ENCODE data around the gene AKT1S1.

Gene AKT1S1

GRCh38 chr19:49840321-49840720 lies 36.8 kb downstream of the AKT1S1 start:
- H3K27me3 ChIP-seq (replicated peaks in 2 of 5; ENCODE audit: control insufficient read depth in 4 of 5, insufficient read depth in 5 of 5, low read length in 4 of 5), result no peaks in the 10 kb centered on the region
- no peak for DNase-seq
- no peaks in the 10 kb centered on the region for H3K9me3 ChIP-seq (ENCODE audit: control extremely low read depth in 1 of 5, control insufficient read depth in 4 of 5, insufficient read depth in 2 of 5, low read depth in 1 of 5, low read length in 4 of 5)
- H3K36me3 ChIP-seq (ENCODE audit: control insufficient read depth in 4 of 4, insufficient read depth in 4 of 4, low read length in 3 of 4), result peaks cover 14 to 53% (median 44%) of the 10 kb centered on the region in 4 experiments
- POLR2A ChIA-PET, result no interaction called here
- WGBS (ENCODE audit: insufficient coverage), result 97% methylated on average over 11 of the region's 11 CpGs
- CTCF ChIA-PET, result no interaction called here
- H3K4me3 ChIP-seq (ENCODE audit: control insufficient read depth in 1 of 7, extremely low read depth in 1 of 7, insufficient read depth in 4 of 7, low read depth in 2 of 7, low read length in 6 of 7), result no peak overlapping the region
- no peaks in the 10 kb centered on the region for H3K4me1 ChIP-seq (ENCODE audit: control extremely low read depth in 1 of 4, control insufficient read depth in 4 of 4, insufficient read depth in 4 of 4, low read length in 3 of 4)
- no peak overlapping the region for H3K27ac ChIP-seq (ENCODE audit: insufficient read depth in 1 of 2, low read depth in 1 of 2, low read length in 2 of 2, poor library complexity in 1 of 2, severe bottlenecking in 2 of 2)

- ChIA-PET CTCF (no interaction called here), POLR2A (no interaction called here)
- 100% methylated on average over 8 of the region's 11 CpGs for whole genome bisulfite sequencing (ENCODE audit: insufficient coverage)
- no peaks in the 10 kb centered on the region for H3K27me3 ChIP-seq (replicated peaks in 2 of 5; ENCODE audit: control insufficient read depth in 4 of 5, insufficient read depth in 5 of 5, low read length in 4 of 5)
- no peak overlapping the region for H3K27ac ChIP-seq (ENCODE audit: insufficient read depth in 1 of 2, low read depth in 1 of 2, low read length in 2 of 2, poor library complexity in 1 of 2, severe bottlenecking in 2 of 2)
- H3K4me3 ChIP-seq (ENCODE audit: control insufficient read depth in 1 of 7, extremely low read depth in 1 of 7, insufficient read depth in 4 of 7, low read depth in 2 of 7, low read length in 6 of 7), result no peak overlapping the region
- DNase-seq, result no peak
- H3K36me3 ChIP-seq (ENCODE audit: control insufficient read depth in 4 of 4, insufficient read depth in 4 of 4, low read length in 3 of 4), result peaks cover 17 to 59% (median 48%) of the 10 kb centered on the region in 4 experiments
- no peaks in the 10 kb centered on the region for H3K9me3 ChIP-seq (ENCODE audit: control extremely low read depth in 1 of 5, control insufficient read depth in 4 of 5, insufficient read depth in 2 of 5, low read depth in 1 of 5, low read length in 4 of 5)
- no peaks in the 10 kb centered on the region for H3K4me1 ChIP-seq (ENCODE audit: control extremely low read depth in 1 of 4, control insufficient read depth in 4 of 4, insufficient read depth in 4 of 4, low read length in 3 of 4)
Observed at GRCh38 chr19:49839713-49840112, 37.4 kb downstream of the AKT1S1 start.

DNA sequence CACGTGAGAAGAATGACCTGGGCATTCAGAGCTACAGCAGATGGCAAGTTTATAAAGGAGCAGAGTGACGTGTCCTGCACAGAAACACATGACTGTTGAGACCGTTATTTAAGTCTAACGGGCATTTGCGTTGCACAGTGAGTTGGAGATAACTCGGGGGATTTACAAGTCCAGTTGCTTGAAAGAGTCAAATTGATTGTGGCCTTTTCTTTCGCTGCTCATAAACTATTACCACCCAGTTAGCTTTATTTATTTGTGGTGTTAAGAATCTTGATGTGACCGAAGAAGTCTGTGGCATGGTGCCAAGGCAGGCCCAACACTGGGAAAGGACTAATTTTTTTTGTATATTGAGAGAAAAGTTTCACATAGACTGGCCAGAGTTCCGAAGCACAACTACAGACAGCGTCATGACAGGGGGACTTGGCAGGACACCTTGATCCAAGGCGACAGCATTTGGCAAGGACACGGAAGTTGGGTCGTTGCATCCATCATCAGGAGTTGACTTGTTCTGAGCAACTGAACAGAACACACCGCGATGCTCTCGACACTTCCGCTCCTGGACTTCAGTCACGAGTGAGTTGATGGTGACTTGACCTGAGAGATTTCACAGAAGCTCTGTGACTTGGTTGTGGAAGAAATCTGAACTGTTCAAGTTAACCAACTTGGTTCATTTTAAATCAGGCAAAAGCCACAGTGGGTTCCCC lies 38.1 kb downstream of the AKT1S1 start:
- H3K9me3 ChIP-seq (ENCODE audit: control extremely low read depth in 1 of 5, control insufficient read depth in 4 of 5, insufficient read depth in 2 of 5, low read depth in 1 of 5, low read length in 4 of 5), result no peaks in the 10 kb centered on the region
- H3K27ac ChIP-seq (ENCODE audit: insufficient read depth in 1 of 2, low read depth in 1 of 2, low read length in 2 of 2, poor library complexity in 1 of 2, severe bottlenecking in 2 of 2), result no peak overlapping the region
- H3K36me3 ChIP-seq (ENCODE audit: control insufficient read depth in 4 of 4, insufficient read depth in 4 of 4, low read length in 3 of 4), result peaks cover 21 to 66% (median 55%) of the 10 kb centered on the region in 4 experiments
- WGBS (ENCODE audit: insufficient coverage), result 95% methylated on average over 17 of the region's 18 CpGs
- no peaks in the 10 kb centered on the region for H3K27me3 ChIP-seq (replicated peaks in 2 of 5; ENCODE audit: control insufficient read depth in 4 of 5, insufficient read depth in 5 of 5, low read length in 4 of 5)
- ChIA-PET CTCF (interaction anchor here (0.6 kb wide), 1 partner anchor 89 kb away, joined by 3 read pairs; no protein-coding TSS in a partner anchor), POLR2A (no interaction called here)
- no peak for DNase-seq
- no peaks in the 10 kb centered on the region for H3K4me1 ChIP-seq (ENCODE audit: control extremely low read depth in 1 of 4, control insufficient read depth in 4 of 4, insufficient read depth in 4 of 4, low read length in 3 of 4)
- no peak overlapping the region for H3K4me3 ChIP-seq (ENCODE audit: control insufficient read depth in 1 of 7, extremely low read depth in 1 of 7, insufficient read depth in 4 of 7, low read depth in 2 of 7, low read length in 6 of 7)

DNA sequence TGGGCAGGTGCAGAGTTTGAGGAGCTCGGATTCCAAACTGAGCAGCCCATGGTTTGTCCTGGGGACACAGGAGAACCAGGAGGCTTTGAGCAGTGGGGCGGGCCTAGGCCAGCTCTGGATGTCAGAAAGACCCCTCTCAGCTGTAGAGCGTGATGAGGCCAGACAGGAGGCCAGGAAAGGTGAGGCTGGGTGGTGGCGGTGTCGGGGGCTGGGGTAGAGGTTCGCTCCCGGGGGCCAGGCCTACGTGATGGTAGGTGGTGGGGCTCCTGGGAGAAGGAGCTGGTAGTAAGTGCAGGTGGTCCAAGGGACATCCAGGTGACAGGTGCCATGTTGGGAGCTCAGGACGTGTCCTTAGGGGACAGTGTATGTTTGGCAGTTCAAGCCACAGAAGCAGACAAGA lies 39.7 kb downstream of the AKT1S1 start:
- Histone ChIP-seq H3K27ac (ENCODE audit: insufficient read depth in 1 of 2, low read depth in 1 of 2, low read length in 2 of 2, poor library complexity in 1 of 2, severe bottlenecking in 2 of 2) (no peak overlapping the region), H3K27me3 (replicated peaks in 2 of 5; ENCODE audit: control insufficient read depth in 4 of 5, insufficient read depth in 5 of 5, low read length in 4 of 5) (no peaks in the 10 kb centered on the region), H3K4me1 (ENCODE audit: control extremely low read depth in 1 of 4, control insufficient read depth in 4 of 4, insufficient read depth in 4 of 4, low read length in 3 of 4) (peaks cover 4 to 8% (median 5%) of the 10 kb centered on the region in 4 experiments), H3K4me3 (ENCODE audit: control insufficient read depth in 1 of 7, extremely low read depth in 1 of 7, insufficient read depth in 4 of 7, low read depth in 2 of 7, low read length in 6 of 7) (no peak overlapping the region), H3K36me3 (ENCODE audit: control insufficient read depth in 4 of 4, insufficient read depth in 4 of 4, low read length in 3 of 4) (peaks cover 27 to 80% (median 65%) of the 10 kb centered on the region in 4 experiments), H3K9me3 (ENCODE audit: control extremely low read depth in 1 of 5, control insufficient read depth in 4 of 5, insufficient read depth in 2 of 5, low read depth in 1 of 5, low read length in 4 of 5) (no peaks in the 10 kb centered on the region)
- WGBS (ENCODE audit: insufficient coverage), result 100% methylated on average over 6 of the region's 9 CpGs
- CTCF ChIA-PET, result interaction anchor here (0.9 kb wide), 1 partner anchor 30 kb away, joined by 3 read pairs; no protein-coding TSS in a partner anchor
- no peak for DNase-seq
- POLR2A ChIA-PET, result no interaction called here

GRCh38 chr19:49837009-49837310 lies 40.2 kb downstream of the AKT1S1 start:
- peaks cover 27 to 85% (median 68%) of the 10 kb centered on the region in 4 experiments for H3K36me3 ChIP-seq (ENCODE audit: control insufficient read depth in 4 of 4, insufficient read depth in 4 of 4, low read length in 3 of 4)
- no peak for DNase-seq
- no peak overlapping the region for H3K27ac ChIP-seq (ENCODE audit: insufficient read depth in 1 of 2, low read depth in 1 of 2, low read length in 2 of 2, poor library complexity in 1 of 2, severe bottlenecking in 2 of 2)
- 97% methylated on average over 5 of the region's 5 CpGs for WGBS (ENCODE audit: insufficient coverage)
- no peak overlapping the region for H3K4me3 ChIP-seq (ENCODE audit: control insufficient read depth in 1 of 7, extremely low read depth in 1 of 7, insufficient read depth in 4 of 7, low read depth in 2 of 7, low read length in 6 of 7)
- no peaks in the 10 kb centered on the region for H3K9me3 ChIP-seq (ENCODE audit: control extremely low read depth in 1 of 5, control insufficient read depth in 4 of 5, insufficient read depth in 2 of 5, low read depth in 1 of 5, low read length in 4 of 5)
- CTCF ChIA-PET, result interaction anchor here (0.9 kb wide), 1 partner anchor 29 kb away, joined by 3 read pairs; no protein-coding TSS in a partner anchor
- H3K27me3 ChIP-seq (replicated peaks in 2 of 5; ENCODE audit: control insufficient read depth in 4 of 5, insufficient read depth in 5 of 5, low read length in 4 of 5), result no peaks in the 10 kb centered on the region
- POLR2A ChIA-PET, result no interaction called here
- peaks cover 4 to 12% (median 9%) of the 10 kb centered on the region in 4 experiments for H3K4me1 ChIP-seq (ENCODE audit: control extremely low read depth in 1 of 4, control insufficient read depth in 4 of 4, insufficient read depth in 4 of 4, low read length in 3 of 4)

DNA sequence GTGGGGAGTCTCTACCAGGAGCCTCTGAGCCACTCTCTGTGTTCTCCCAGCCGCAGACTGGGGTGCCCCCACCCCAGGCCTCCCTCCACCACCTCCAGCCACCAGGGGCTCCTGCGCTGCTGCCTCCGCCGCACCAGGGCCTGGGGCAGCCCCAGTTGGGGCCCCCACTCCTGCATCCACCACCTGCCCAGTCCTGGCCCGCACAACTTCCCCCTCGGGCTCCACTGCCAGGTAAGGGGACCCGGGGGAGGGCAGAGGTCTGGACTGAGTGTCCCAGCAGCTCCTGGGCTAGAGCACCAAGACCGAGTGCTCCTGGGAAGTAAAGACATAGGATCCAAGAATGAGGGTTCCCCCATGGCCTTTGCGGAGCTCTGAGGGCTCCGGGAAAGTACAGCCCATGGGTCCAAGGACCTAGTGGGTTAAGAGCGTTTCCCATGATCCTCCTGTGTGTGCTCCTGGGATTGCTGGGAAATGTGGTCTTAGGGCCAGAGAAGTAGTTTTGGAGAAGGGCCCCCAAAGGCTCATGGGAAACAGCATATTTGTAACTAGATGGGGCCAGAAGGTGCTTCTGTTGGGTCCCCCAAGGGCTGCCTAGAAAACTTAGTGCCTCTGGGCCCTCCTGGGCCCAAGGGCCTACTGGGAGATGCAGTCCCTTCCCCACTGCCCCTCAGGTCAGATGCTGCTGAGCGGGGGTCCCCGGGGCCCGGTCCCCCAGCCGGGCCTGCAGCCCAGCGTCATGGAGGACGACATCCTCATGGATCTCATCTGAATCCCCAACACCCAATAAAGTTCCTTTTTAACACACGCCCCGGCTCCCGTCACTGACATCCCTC lies 40.8 kb downstream of the AKT1S1 start:
- H3K27me3 ChIP-seq (replicated peaks in 2 of 5; ENCODE audit: control insufficient read depth in 4 of 5, insufficient read depth in 5 of 5, low read length in 4 of 5), result no peaks in the 10 kb centered on the region
- CTCF ChIA-PET, result interaction anchor here (0.6 kb wide), 1 partner anchor 12 kb away, joined by 3 read pairs; no protein-coding TSS in a partner anchor
- 96% methylated on average over 13 of the region's 20 CpGs for WGBS (ENCODE audit: insufficient coverage)
- no peaks in the 10 kb centered on the region for H3K9me3 ChIP-seq (ENCODE audit: control extremely low read depth in 1 of 5, control insufficient read depth in 4 of 5, insufficient read depth in 2 of 5, low read depth in 1 of 5, low read length in 4 of 5)
- H3K27ac ChIP-seq (ENCODE audit: insufficient read depth in 1 of 2, low read depth in 1 of 2, low read length in 2 of 2, poor library complexity in 1 of 2, severe bottlenecking in 2 of 2), result no peak overlapping the region
- no peak for DNase-seq
- H3K4me3 ChIP-seq (ENCODE audit: control insufficient read depth in 1 of 7, extremely low read depth in 1 of 7, insufficient read depth in 4 of 7, low read depth in 2 of 7, low read length in 6 of 7), result no peak overlapping the region
- peaks cover 4 to 17% (median 13%) of the 10 kb centered on the region in 4 experiments for H3K4me1 ChIP-seq (ENCODE audit: control extremely low read depth in 1 of 4, control insufficient read depth in 4 of 4, insufficient read depth in 4 of 4, low read length in 3 of 4)
- POLR2A ChIA-PET, result no interaction called here
- H3K36me3 ChIP-seq (ENCODE audit: control insufficient read depth in 4 of 4, insufficient read depth in 4 of 4, low read length in 3 of 4), result peaks cover 27 to 91% (median 72%) of the 10 kb centered on the region in 4 experiments

- 100% methylated on average over 7 of the region's 12 CpGs for WGBS (ENCODE audit: insufficient coverage)
- no peak overlapping the region for H3K4me3 ChIP-seq (ENCODE audit: control insufficient read depth in 1 of 7, extremely low read depth in 1 of 7, insufficient read depth in 4 of 7, low read depth in 2 of 7, low read length in 6 of 7)
- H3K27ac ChIP-seq (ENCODE audit: insufficient read depth in 1 of 2, low read depth in 1 of 2, low read length in 2 of 2, poor library complexity in 1 of 2, severe bottlenecking in 2 of 2), result no peak overlapping the region
- H3K36me3 ChIP-seq (ENCODE audit: control insufficient read depth in 4 of 4, insufficient read depth in 4 of 4, low read length in 3 of 4), result peaks cover 27 to 93% (median 70%) of the 10 kb centered on the region in 4 experiments
- CTCF ChIA-PET, result no interaction called here
- H3K27me3 ChIP-seq (replicated peaks in 2 of 5; ENCODE audit: control insufficient read depth in 4 of 5, insufficient read depth in 5 of 5, low read length in 4 of 5), result no peaks in the 10 kb centered on the region
- H3K4me1 ChIP-seq (ENCODE audit: control extremely low read depth in 1 of 4, control insufficient read depth in 4 of 4, insufficient read depth in 4 of 4, low read length in 3 of 4), result peaks cover 4 to 26% (median 16%) of the 10 kb centered on the region in 4 experiments
- POLR2A ChIA-PET, result no interaction called here
- no peaks in the 10 kb centered on the region for H3K9me3 ChIP-seq (ENCODE audit: control extremely low read depth in 1 of 5, control insufficient read depth in 4 of 5, insufficient read depth in 2 of 5, low read depth in 1 of 5, low read length in 4 of 5)
- no peak for DNase-seq
Observed at GRCh38 chr19:49835562-49835961, 41.6 kb downstream of the AKT1S1 start.
